GM18508 (cell line): ENCODE data around the gene DNAH9.

Experiments used
- ATAC-seq: cut with Tn5 transposase; IDR thresholded peaks from one replicate; pipeline ENCODE4 v1.9.1; 2021; ENCODE audit warnings: moderate number of reproducible peaks; ENCODE audit not compliant: insufficient read depth, unreplicated experiment

The DNAH9 gene

GRCh38 chr17:11598274-11599221, at the start of gene DNAH9:
DNAH9 (plus strand) TSS chr17:11598470; CDS start chr17:11598499, 29 bp downstream.
- ATAC-seq = no peak

GRCh38 chr17:11550431-11550830, 47.8 kb upstream of the DNAH9 start:
- ATAC-seq = no peak

- ATAC-seq = no peak
Observed at GRCh38 chr17:11551442-11551841, 46.8 kb upstream of the DNAH9 start.

- no peak for ATAC-seq
Observed at GRCh38 chr17:11553135-11553534, 45.1 kb upstream of the DNAH9 start.

- no peak for ATAC-seq
Observed at GRCh38 chr17:11554042-11554441, 44.2 kb upstream of the DNAH9 start.

GRCh38 chr17:11554542-11554941, 43.7 kb upstream of the DNAH9 start:
- no peak for ATAC-seq

GRCh38 chr17:11555530-11555929, 42.7 kb upstream of the DNAH9 start:
- no peak for ATAC-seq

GRCh38 chr17:11557727-11558452, 40.4 kb upstream of the DNAH9 start:
- no peak for ATAC-seq

- ATAC-seq = no peak
Observed at GRCh38 chr17:11558681-11559234, 39.5 kb upstream of the DNAH9 start.

GRCh38 chr17:11559601-11560000, 38.7 kb upstream of the DNAH9 start:
- no peak for ATAC-seq

GRCh38 chr17:11561281-11561680, 37.0 kb upstream of the DNAH9 start:
- ATAC-seq = no peak

- ATAC-seq = no peak
Observed at GRCh38 chr17:11561702-11562101, 36.6 kb upstream of the DNAH9 start.

- ATAC-seq = no peak
Observed at GRCh38 chr17:11564589-11565380, 33.5 kb upstream of the DNAH9 start.

GRCh38 chr17:11565591-11565990, 32.7 kb upstream of the DNAH9 start:
- ATAC-seq = no peak

GRCh38 chr17:11578998-11579397, 19.3 kb upstream of the DNAH9 start:
- ATAC-seq = no peak

GRCh38 chr17:11580677-11581076, 17.6 kb upstream of the DNAH9 start:
- ATAC-seq = no peak

GRCh38 chr17:11582217-11582616, 16.1 kb upstream of the DNAH9 start:
- ATAC-seq = no peak

- no peak for ATAC-seq
Observed at GRCh38 chr17:11583306-11583992, 14.8 kb upstream of the DNAH9 start.

- ATAC-seq = no peak
Observed at GRCh38 chr17:11589716-11590115, 8.6 kb upstream of the DNAH9 start.

GRCh38 chr17:11601661-11602060, 3.4 kb downstream of the DNAH9 start:
- ATAC-seq = no peak
